DMS79 treated with DMSO at 0.1 percent for 48 hours (cell line): ENCODE results near the gene SMIM8.

ENCODE experiments used
- DNase-seq: peaks from one replicate; lab custom pipeline; 2025; lab: John Stamatoyannopoulos, UW

SMIM8 gene

GRCh38 chr6:87334683-87335082 lies 12.3 kb downstream of the SMIM8 start:
- DNase-seq = no peak

GRCh38 chr6:87336367-87336766 lies 14.0 kb downstream of the SMIM8 start:
- DNase-seq = no peak

- no peak for DNase-seq
Measured at GRCh38 chr6:87340230-87340629, 17.8 kb downstream of the SMIM8 start.

GRCh38 chr6:87341158-87341557 lies 18.8 kb downstream of the SMIM8 start:
- no peak for DNase-seq

GRCh38 chr6:87341899-87342298 lies 19.5 kb downstream of the SMIM8 start:
- DNase-seq = no peak

GRCh38 chr6:87342829-87343228 lies 20.4 kb downstream of the SMIM8 start:
- DNase-seq = no peak

- no peak for DNase-seq
Measured at GRCh38 chr6:87344731-87345130, 22.3 kb downstream of the SMIM8 start, which contains the start of gene C6orf163. Gene C6orf163, plus strand, starts transcription at chr6:87344813. Its CDS starts 287 bp downstream, at chr6:87345100.

GRCh38 chr6:87346700-87347099 lies 24.3 kb downstream of the SMIM8 start:
- no peak for DNase-seq

GRCh38 chr6:87349896-87350295 lies 27.5 kb downstream of the SMIM8 start:
- DNase-seq = no peak

- DNase-seq = no peak
Measured at GRCh38 chr6:87350516-87350915, 28.1 kb downstream of the SMIM8 start.

- no peak for DNase-seq
Measured at GRCh38 chr6:87351583-87351982, 29.2 kb downstream of the SMIM8 start.

- no peak for DNase-seq
Measured at GRCh38 chr6:87356181-87356580, 33.8 kb downstream of the SMIM8 start.

GRCh38 chr6:87357479-87358196 lies 35.2 kb downstream of the SMIM8 start:
- no peak for DNase-seq

GRCh38 chr6:87364602-87365252 lies 42.3 kb downstream of the SMIM8 start:
- DNase-seq = no peak

GRCh38 chr6:87366072-87366827 lies 43.9 kb downstream of the SMIM8 start:
- DNase-seq = no peak

- no peak for DNase-seq
Measured at GRCh38 chr6:87366899-87367298, 44.5 kb downstream of the SMIM8 start.

- no peak for DNase-seq
Measured at GRCh38 chr6:87373377-87373776, 51.0 kb downstream of the SMIM8 start.

- DNase-seq = peak; percentile 5
Measured at GRCh38 chr6:87375315-87375714, 52.9 kb downstream of the SMIM8 start.

- DNase-seq = no peak
Measured at GRCh38 chr6:87376643-87377042, 54.3 kb downstream of the SMIM8 start.

- no peak for DNase-seq
Measured at GRCh38 chr6:87378947-87379346, 56.6 kb downstream of the SMIM8 start.

- DNase-seq = no peak
Measured at GRCh38 chr6:87382861-87383260, 60.5 kb downstream of the SMIM8 start.

GRCh38 chr6:87384038-87384437 lies 61.6 kb downstream of the SMIM8 start:
- no peak for DNase-seq

- DNase-seq = no peak
Measured at GRCh38 chr6:87384449-87384848, 62.1 kb downstream of the SMIM8 start.
